Neural crest cell (in vitro differentiated cells): ENCODE data around the gene IBA57. TPM values are rescaled to one million over a fixed set of nuclear protein-coding genes. Genes with fewer than 3 reads are reported as not detected.
"Not testable (repeated sequence)": the region's sequence is repeated elsewhere in the genome, so short reads cannot be mapped to it uniquely, and the experiment has no call there.

ENCODE experiments used
- DNase-seq: peaks from one replicate; pipeline ENCODE4 v3.0.0; 2021; ENCODE audit warnings: low read depth, mixed read lengths, low spot score
- H3K27ac Mint-ChIP-seq: one replicate; pipeline ENCODE4 v1.8.0; 2021; ENCODE audit warnings: mild to moderate bottlenecking, mixed read lengths; ENCODE audit not compliant: unreplicated experiment
- H3K27me3 Mint-ChIP-seq: 2 replicates; pipeline ENCODE4 v1.8.0; 2021; ENCODE audit warnings: low read depth, mild to moderate bottlenecking, mixed read lengths
- H3K36me3 Mint-ChIP-seq: 2 replicates; pipeline ENCODE4 v1.8.0; 2021; ENCODE audit warnings: low read depth, mild to moderate bottlenecking, mixed read lengths
- H3K4me1 Mint-ChIP-seq: 2 replicates; pipeline ENCODE4 v1.8.0; 2021; ENCODE audit warnings: mixed read lengths
- H3K4me3 Mint-ChIP-seq: one replicate; pipeline ENCODE4 v1.8.0; 2021; ENCODE audit warnings: mild to moderate bottlenecking, mixed read lengths
- H3K9me3 Mint-ChIP-seq: 2 replicates; pipeline ENCODE4 v1.8.0; 2021; ENCODE audit warnings: mixed read lengths
- total RNA-seq: library from RNA; stranded (reverse); gene quantifications from 2 replicates; pipeline ENCODE4 v1.2.1, GENCODE V29; 2021
- TF ChIP-seq, protein P1 (sequence below): fragments of 200-600 bp; sonication (generic); conservative IDR thresholded peaks from 2 replicates; pipeline ENCODE4 v1.5.0; 2021; ENCODE audit warnings: antibody characterized with exemption, mild to moderate bottlenecking

The IBA57 gene
- total RNA-seq, 1 donor from 2014 or later: 10.4 TPM

GRCh38 chr1:228219962-228220780 lies 54.6 kb downstream of the IBA57 start:
- no peaks in the 10 kb centered on the region for H3K27me3 Mint-ChIP-seq
- TF ChIP-seq, protein P1, sequence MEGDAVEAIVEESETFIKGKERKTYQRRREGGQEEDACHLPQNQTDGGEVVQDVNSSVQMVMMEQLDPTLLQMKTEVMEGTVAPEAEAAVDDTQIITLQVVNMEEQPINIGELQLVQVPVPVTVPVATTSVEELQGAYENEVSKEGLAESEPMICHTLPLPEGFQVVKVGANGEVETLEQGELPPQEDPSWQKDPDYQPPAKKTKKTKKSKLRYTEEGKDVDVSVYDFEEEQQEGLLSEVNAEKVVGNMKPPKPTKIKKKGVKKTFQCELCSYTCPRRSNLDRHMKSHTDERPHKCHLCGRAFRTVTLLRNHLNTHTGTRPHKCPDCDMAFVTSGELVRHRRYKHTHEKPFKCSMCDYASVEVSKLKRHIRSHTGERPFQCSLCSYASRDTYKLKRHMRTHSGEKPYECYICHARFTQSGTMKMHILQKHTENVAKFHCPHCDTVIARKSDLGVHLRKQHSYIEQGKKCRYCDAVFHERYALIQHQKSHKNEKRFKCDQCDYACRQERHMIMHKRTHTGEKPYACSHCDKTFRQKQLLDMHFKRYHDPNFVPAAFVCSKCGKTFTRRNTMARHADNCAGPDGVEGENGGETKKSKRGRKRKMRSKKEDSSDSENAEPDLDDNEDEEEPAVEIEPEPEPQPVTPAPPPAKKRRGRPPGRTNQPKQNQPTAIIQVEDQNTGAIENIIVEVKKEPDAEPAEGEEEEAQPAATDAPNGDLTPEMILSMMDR: no peak
- H3K4me3 Mint-ChIP-seq: no peak overlapping the region
- H3K36me3 Mint-ChIP-seq: peaks cover 26% of the 10 kb centered on the region
- peaks cover 6% of the 10 kb centered on the region for H3K4me1 Mint-ChIP-seq
- no peak for DNase-seq
- H3K9me3 Mint-ChIP-seq: no peaks in the 10 kb centered on the region
- H3K27ac Mint-ChIP-seq: no peak overlapping the region

DNA sequence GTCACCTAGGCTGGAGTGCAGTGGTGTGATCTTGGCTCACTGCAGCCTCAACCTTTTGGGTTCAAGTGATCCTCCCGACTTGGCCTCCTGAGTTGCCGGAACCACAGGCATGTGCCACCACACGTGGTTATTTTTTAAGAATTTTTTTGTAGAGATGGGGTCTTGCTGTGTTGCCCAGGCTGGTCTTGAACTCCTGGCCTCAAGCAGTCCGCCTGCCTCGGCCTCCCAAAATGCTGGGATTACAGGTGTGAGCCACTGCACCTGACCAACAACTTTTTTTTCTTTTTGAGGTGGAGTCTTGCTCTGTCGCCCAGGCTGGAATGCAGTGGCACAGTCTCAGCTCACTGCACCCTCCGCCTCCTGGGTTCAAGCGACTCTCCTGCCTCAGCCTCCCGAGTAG lies 55.5 kb downstream of the IBA57 start:
- not testable (repeated sequence) for DNase-seq, H3K27ac Mint-ChIP-seq, H3K4me1 Mint-ChIP-seq, H3K9me3 Mint-ChIP-seq, H3K27me3 Mint-ChIP-seq, H3K4me3 Mint-ChIP-seq
- H3K36me3 Mint-ChIP-seq: peaks cover 32% of the 10 kb centered on the region

GRCh38 chr1:228222548-228222947 lies 56.9 kb downstream of the IBA57 start:
- Mint-ChIP-seq H3K36me3 (peaks cover 35% of the 10 kb centered on the region), H3K27me3 (no peaks in the 10 kb centered on the region), H3K4me1 (peaks cover 9% of the 10 kb centered on the region), H3K27ac (peak overlapping the region; percentile 86), H3K9me3 (no peaks in the 10 kb centered on the region), H3K4me3 (no peak overlapping the region)
- DNase-seq: no peak
- TF ChIP-seq, protein P1: no peak

DNA sequence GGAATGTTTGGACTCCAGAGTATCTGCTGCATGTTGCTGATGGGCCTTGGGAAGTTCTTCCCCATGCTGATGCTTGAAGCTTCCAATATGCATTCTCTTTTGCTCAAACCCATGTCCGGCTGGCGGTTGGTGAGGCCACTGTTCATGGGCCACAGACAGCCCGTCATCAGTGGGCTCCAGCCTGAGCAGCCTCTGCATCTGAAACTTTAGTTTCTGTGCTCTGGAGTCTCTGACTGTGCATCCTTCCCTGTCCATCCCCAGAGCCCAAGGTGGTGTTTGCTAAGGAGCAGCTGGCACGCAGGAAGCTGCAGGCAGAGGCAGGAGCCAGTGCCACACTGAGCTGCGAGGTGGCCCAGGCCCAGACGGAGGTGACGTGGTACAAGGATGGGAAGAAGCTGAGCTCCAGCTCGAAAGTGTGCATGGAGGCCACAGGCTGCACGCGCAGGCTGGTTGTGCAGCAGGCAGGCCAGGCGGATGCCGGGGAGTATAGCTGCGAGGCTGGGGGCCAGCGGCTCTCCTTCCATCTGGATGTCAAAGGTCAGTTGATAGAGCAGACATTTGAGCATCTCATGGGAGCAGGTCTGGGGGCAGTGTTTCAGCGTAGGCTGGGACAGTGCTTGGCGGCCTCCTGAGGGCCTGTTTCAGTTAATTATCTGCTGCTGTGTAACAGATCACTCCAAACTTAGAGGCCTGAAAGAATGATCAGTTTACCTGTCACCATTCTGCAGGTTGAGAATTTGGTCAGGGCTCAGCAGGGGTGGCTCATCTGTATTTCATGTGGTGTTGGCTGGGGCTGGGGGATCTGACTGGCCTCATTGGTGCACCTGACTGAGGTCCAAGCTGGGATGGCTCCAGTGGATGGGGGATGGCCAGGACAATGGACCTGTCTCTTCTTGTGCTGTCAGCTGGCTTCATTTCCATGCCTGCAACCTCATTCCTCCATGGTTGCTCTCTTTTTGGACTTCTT lies 58.9 kb downstream of the IBA57 start:
- TF ChIP-seq, protein P1: no peak
- H3K9me3 Mint-ChIP-seq: no peaks in the 10 kb centered on the region
- peaks cover 5% of the 10 kb centered on the region for H3K4me1 Mint-ChIP-seq
- H3K27me3 Mint-ChIP-seq: no peaks in the 10 kb centered on the region
- no peak overlapping the region for H3K4me3 Mint-ChIP-seq
- DNase-seq: no peak
- no peak overlapping the region for H3K27ac Mint-ChIP-seq
- peaks cover 40% of the 10 kb centered on the region for H3K36me3 Mint-ChIP-seq

GRCh38 chr1:228225165-228225710 lies 59.6 kb downstream of the IBA57 start:
- Mint-ChIP-seq H3K36me3 (peaks cover 45% of the 10 kb centered on the region), H3K9me3 (no peaks in the 10 kb centered on the region), H3K27ac (no peak overlapping the region), H3K4me3 (no peak overlapping the region), H3K27me3 (no peaks in the 10 kb centered on the region), H3K4me1 (peaks cover 5% of the 10 kb centered on the region)
- TF ChIP-seq, protein P1: no peak
- no peak for DNase-seq
